ENCODE measurements around the gene RUSC1. TPM values are rescaled to one million over a fixed set of nuclear protein-coding genes. Genes with fewer than 3 reads are reported as not detected.

RUSC1 gene
- total RNA-seq, 1 experiment from 2014 or later: 42.2 TPM

GRCh38 chr1:155319536-155319935 lies 1.2 kb upstream of the RUSC1 start:
- Histone ChIP-seq H3K9me3 (ENCODE audit: low read depth, low read length, poor library complexity, severe bottlenecking) (no peaks in the 10 kb centered on the region), H3K27ac (ENCODE audit: low read depth, low read length, poor library complexity, severe bottlenecking) (peak overlapping the region; percentile 53), H3K36me3 (ENCODE audit: insufficient read depth, low read length, poor library complexity, severe bottlenecking) (peaks cover 49% of the 10 kb centered on the region), H3K4me3 (ENCODE audit: low read depth, low read length, poor library complexity, severe bottlenecking) (no peak overlapping the region), H3K4me1 (ENCODE audit: insufficient read depth, low read length, poor library complexity, severe bottlenecking) (peaks cover 21% of the 10 kb centered on the region), H3K27me3 (replicated peaks; ENCODE audit: insufficient read depth, low read depth, low read length, poor library complexity) (no peaks in the 10 kb centered on the region)
- intact Hi-C loops (cut with micrococcal nuclease; ENCODE audit: unreplicated experiment): no loop called here
- no peak for DNase-seq (ENCODE audit: low spot score)
- ChIA-PET POLR2A (ENCODE audit: low non-redundant PET) (no interaction called here), CTCF (no interaction called here)
- BruUV-seq (replicated peaks): no TSS peak
- TF ChIP-seq EZH2 (IDR thresholded peaks at IDR 0.05; ENCODE audit: borderline replicate concordance, low read depth, low read length, poor library complexity, severe bottlenecking) (no peak), CTCF (conservative IDR thresholded peaks at IDR 0.05; ENCODE audit: low read depth, low read length) (no peak)

GRCh38 chr1:155320252-155320651 lies 442 bp upstream of the RUSC1 start:
- ChIA-PET POLR2A (ENCODE audit: low non-redundant PET) (no interaction called here), CTCF (interaction anchor here (0.6 to 1.3 kb wide), 2 partner anchors 21 to 69 kb away, joined by 4 to 11 read pairs; no protein-coding TSS in a partner anchor)
- Histone ChIP-seq H3K27me3 (replicated peaks; ENCODE audit: insufficient read depth, low read depth, low read length, poor library complexity) (no peaks in the 10 kb centered on the region), H3K9me3 (ENCODE audit: low read depth, low read length, poor library complexity, severe bottlenecking) (no peaks in the 10 kb centered on the region), H3K4me3 (ENCODE audit: low read depth, low read length, poor library complexity, severe bottlenecking) (peak overlapping the region; percentile 54), H3K4me1 (ENCODE audit: insufficient read depth, low read length, poor library complexity, severe bottlenecking) (peaks cover 23% of the 10 kb centered on the region), H3K27ac (ENCODE audit: low read depth, low read length, poor library complexity, severe bottlenecking) (peak overlapping the region; percentile 53), H3K36me3 (ENCODE audit: insufficient read depth, low read length, poor library complexity, severe bottlenecking) (peaks cover 43% of the 10 kb centered on the region)
- TF ChIP-seq CTCF (conservative IDR thresholded peaks at IDR 0.05; ENCODE audit: low read depth, low read length) (no peak), EZH2 (IDR thresholded peaks at IDR 0.05; ENCODE audit: borderline replicate concordance, low read depth, low read length, poor library complexity, severe bottlenecking) (no peak)
- DNase-seq (ENCODE audit: low spot score): no peak
- TSS peak; percentile 15 for BruUV-seq (replicated peaks)
- intact Hi-C loops (cut with micrococcal nuclease; ENCODE audit: unreplicated experiment): loop anchor here (1.0 to 10.0 kb wide), 5 partner anchors 70 to 275 kb away; partner anchors contain the start of genes ASH1L, KRTCAP2, MTX1 and THBS3

- TF ChIP-seq CTCF (conservative IDR thresholded peaks at IDR 0.05; ENCODE audit: low read depth, low read length): no peak
- TF ChIP-seq EZH2 (IDR thresholded peaks at IDR 0.05; ENCODE audit: borderline replicate concordance, low read depth, low read length, poor library complexity, severe bottlenecking): no peak
- H3K27me3 ChIP-seq (replicated peaks; ENCODE audit: insufficient read depth, low read depth, low read length, poor library complexity): no peaks in the 10 kb centered on the region
- H3K4me1 ChIP-seq (ENCODE audit: insufficient read depth, low read length, poor library complexity, severe bottlenecking): peaks cover 27% of the 10 kb centered on the region
- H3K36me3 ChIP-seq (ENCODE audit: insufficient read depth, low read length, poor library complexity, severe bottlenecking): peaks cover 33% of the 10 kb centered on the region
- no peak for DNase-seq (ENCODE audit: low spot score)
- no TSS peak for BruUV-seq (replicated peaks)
- H3K9me3 ChIP-seq (ENCODE audit: low read depth, low read length, poor library complexity, severe bottlenecking): no peaks in the 10 kb centered on the region
- ChIA-PET POLR2A (ENCODE audit: low non-redundant PET) (no interaction called here), CTCF (interaction anchor here (0.5 to 2.7 kb wide), 6 partner anchors 47 to 771 kb away, joined by 4 to 28 read pairs (median 4); partner anchors contain the start of gene CLK2)
- no peak overlapping the region for H3K27ac ChIP-seq (ENCODE audit: low read depth, low read length, poor library complexity, severe bottlenecking)
- H3K4me3 ChIP-seq (ENCODE audit: low read depth, low read length, poor library complexity, severe bottlenecking): peak overlapping the region; percentile 68
- intact Hi-C loops (cut with micrococcal nuclease; ENCODE audit: unreplicated experiment): loop anchor here (2.0 to 10.0 kb wide), 5 partner anchors 45 to 273 kb away; partner anchors contain the start of genes ASH1L, HCN3, KRTCAP2 and MTX1
Measured at GRCh38 chr1:155321639-155322503, 1.2 kb downstream of the RUSC1 start.

All from A673 (cell line).